ENCODE measurements around the gene PPARD.

The PPARD gene

GRCh38 chr6:35403544-35404442 lies 61.4 kb downstream of the PPARD start:
- H3K27ac ChIP-seq, result no peak overlapping the region
- no peaks in the 10 kb centered on the region for H3K9me3 ChIP-seq
- H3K4me3 ChIP-seq (ENCODE audit: low read depth in 1 of 2, low read length in 1 of 2), result no peak overlapping the region
- no peaks in the 10 kb centered on the region for H3K4me1 ChIP-seq (ENCODE audit: control insufficient read depth in 1 of 2, insufficient read depth in 1 of 2, low read depth in 1 of 2, low read length in 1 of 2)
- no peaks in the 10 kb centered on the region for H3K27me3 ChIP-seq
- H3K36me3 ChIP-seq, result no peaks in the 10 kb centered on the region
- no peak for TF ChIP-seq CTCF (IDR thresholded peaks at IDR 0.05)

GRCh38 chr6:35406711-35407485 lies 64.5 kb downstream of the PPARD start:
- H3K27me3 ChIP-seq, result no peaks in the 10 kb centered on the region
- H3K9me3 ChIP-seq, result no peaks in the 10 kb centered on the region
- H3K4me3 ChIP-seq (ENCODE audit: low read depth in 1 of 2, low read length in 1 of 2), result no peak overlapping the region
- H3K4me1 ChIP-seq (ENCODE audit: control insufficient read depth in 1 of 2, insufficient read depth in 1 of 2, low read depth in 1 of 2, low read length in 1 of 2), result peaks cover 7 to 9% of the 10 kb centered on the region in 2 experiments
- H3K36me3 ChIP-seq, result peaks cover under 1% of the 10 kb centered on the region
- TF ChIP-seq CTCF (IDR thresholded peaks at IDR 0.05), result no peak
- H3K27ac ChIP-seq, result no peak overlapping the region

GRCh38 chr6:35409245-35409644 lies 66.9 kb downstream of the PPARD start:
- H3K4me3 ChIP-seq (ENCODE audit: low read depth in 1 of 2, low read length in 1 of 2), result no peak overlapping the region
- peaks cover 11% of the 10 kb centered on the region for H3K36me3 ChIP-seq
- no peaks in the 10 kb centered on the region for H3K9me3 ChIP-seq
- peaks cover 7 to 9% of the 10 kb centered on the region in 2 experiments for H3K4me1 ChIP-seq (ENCODE audit: control insufficient read depth in 1 of 2, insufficient read depth in 1 of 2, low read depth in 1 of 2, low read length in 1 of 2)
- no peaks in the 10 kb centered on the region for H3K27me3 ChIP-seq
- H3K27ac ChIP-seq, result no peak overlapping the region
- no peak for TF ChIP-seq CTCF (IDR thresholded peaks at IDR 0.05)

- Histone ChIP-seq H3K27me3 (no peaks in the 10 kb centered on the region), H3K4me1 (ENCODE audit: control insufficient read depth in 1 of 2, insufficient read depth in 1 of 2, low read depth in 1 of 2, low read length in 1 of 2) (peaks cover 7 to 9% of the 10 kb centered on the region in 2 experiments), H3K36me3 (peaks cover 11% of the 10 kb centered on the region), H3K9me3 (no peaks in the 10 kb centered on the region), H3K4me3 (ENCODE audit: low read depth in 1 of 2, low read length in 1 of 2) (no peak overlapping the region), H3K27ac (no peak overlapping the region)
- TF ChIP-seq CTCF (IDR thresholded peaks at IDR 0.05), result no peak
Observed at GRCh38 chr6:35410131-35410530, 67.8 kb downstream of the PPARD start.

- no peak overlapping the region for H3K4me3 ChIP-seq (ENCODE audit: low read depth in 1 of 2, low read length in 1 of 2)
- H3K4me1 ChIP-seq (ENCODE audit: control insufficient read depth in 1 of 2, insufficient read depth in 1 of 2, low read depth in 1 of 2, low read length in 1 of 2), result peaks cover 7 to 9% of the 10 kb centered on the region in 2 experiments
- H3K36me3 ChIP-seq, result peaks cover 11% of the 10 kb centered on the region
- H3K27ac ChIP-seq, result no peak overlapping the region
- no peaks in the 10 kb centered on the region for H3K9me3 ChIP-seq
- H3K27me3 ChIP-seq, result no peaks in the 10 kb centered on the region
- no peak for TF ChIP-seq CTCF (IDR thresholded peaks at IDR 0.05)
Observed at GRCh38 chr6:35411066-35411465, 68.7 kb downstream of the PPARD start.

Measured in neutrophil (primary cell).